MM.1S (cell line): Measurements from ENCODE around the gene WNT9B.

ENCODE experiments used
- CTCF ChIP-seq: fragments of 300-600 bp; sonication (generic); IDR thresholded peaks from 2 replicates; pipeline ENCODE4 v1.5.1; 2016; ENCODE audit warnings: antibody characterized with exemption, low read length, mixed read lengths
- EZH2 ChIP-seq: fragments of 300-600 bp; sonication (generic); optimal IDR thresholded peaks from 2 replicates; pipeline ENCODE3; 2017; ENCODE audit warnings: low read depth, mild to moderate bottlenecking, antibody characterized with exemption, low read length, mixed read lengths
- EZH2phosphoT487 ChIP-seq: fragments of 300-600 bp; sonication (generic); IDR thresholded peaks from 2 replicates; pipeline ENCODE4 v1.6.1; 2018; ENCODE audit warnings: antibody characterized with exemption, low read length

- TF ChIP-seq CTCF: no peak
- no peak for TF ChIP-seq EZH2
- TF ChIP-seq EZH2phosphoT487: no peak
Measured at GRCh38 chr17:46929413-46929812, 78.0 kb downstream of the WNT9B start.
